ENCODE data around the gene RDX. TPM values are rescaled to one million over a fixed set of nuclear protein-coding genes. Genes with fewer than 3 reads are reported as not detected.

Gene RDX
- total and polyA plus RNA-seq, 10 of the 15 experiments (the other 5 are each of a cell fraction or from before 2014, with no cell fraction given): 24.6 to 62.2 (median 47.8) TPM

- TF ChIP-seq HSF1 (IDR thresholded peaks at IDR 0.05; ENCODE audit: low read depth, low read length) (no peak), HDGF (IDR thresholded peaks at IDR 0.05) (no peak), ZZZ3 (IDR thresholded peaks at IDR 0.05; ENCODE audit: control insufficient read depth, insufficient read length, low read depth) (no peak), CHD1 (IDR thresholded peaks at IDR 0.05; ENCODE audit: low read depth, low read length) (no peak), E2F4 (IDR thresholded peaks at IDR 0.05; ENCODE audit: low read depth, low read length) (no peak), BHLHE40 (IDR thresholded peaks at IDR 0.05; ENCODE audit: borderline replicate concordance in 1 of 2, low read depth in 2 of 2, low read length in 1 of 2) (no peak), HDAC2 (IDR thresholded peaks at IDR 0.05) (no peak), ZBED1 (IDR thresholded peaks at IDR 0.05; ENCODE audit: borderline replicate concordance) (no peak), SMAD5 (IDR thresholded peaks at IDR 0.05; ENCODE audit: low read depth) (no peak), LARP7 (IDR thresholded peaks at IDR 0.05) (no peak), CEBPB (IDR thresholded peaks at IDR 0.05; ENCODE audit: borderline replicate concordance in 1 of 2, low read depth in 2 of 2, low read length in 2 of 2) (no peak), ZNF274 (IDR thresholded peaks at IDR 0.05; ENCODE audit: insufficient read depth, insufficient read length) (no peak), CHD4 (IDR thresholded peaks at IDR 0.05) (no peak)
Observed at GRCh38 chr11:110317516-110317932, 21.1 kb upstream of the RDX start (continued).
